ENCODE results near the gene LLGL1.

- TF ChIP-seq, protein P1, sequence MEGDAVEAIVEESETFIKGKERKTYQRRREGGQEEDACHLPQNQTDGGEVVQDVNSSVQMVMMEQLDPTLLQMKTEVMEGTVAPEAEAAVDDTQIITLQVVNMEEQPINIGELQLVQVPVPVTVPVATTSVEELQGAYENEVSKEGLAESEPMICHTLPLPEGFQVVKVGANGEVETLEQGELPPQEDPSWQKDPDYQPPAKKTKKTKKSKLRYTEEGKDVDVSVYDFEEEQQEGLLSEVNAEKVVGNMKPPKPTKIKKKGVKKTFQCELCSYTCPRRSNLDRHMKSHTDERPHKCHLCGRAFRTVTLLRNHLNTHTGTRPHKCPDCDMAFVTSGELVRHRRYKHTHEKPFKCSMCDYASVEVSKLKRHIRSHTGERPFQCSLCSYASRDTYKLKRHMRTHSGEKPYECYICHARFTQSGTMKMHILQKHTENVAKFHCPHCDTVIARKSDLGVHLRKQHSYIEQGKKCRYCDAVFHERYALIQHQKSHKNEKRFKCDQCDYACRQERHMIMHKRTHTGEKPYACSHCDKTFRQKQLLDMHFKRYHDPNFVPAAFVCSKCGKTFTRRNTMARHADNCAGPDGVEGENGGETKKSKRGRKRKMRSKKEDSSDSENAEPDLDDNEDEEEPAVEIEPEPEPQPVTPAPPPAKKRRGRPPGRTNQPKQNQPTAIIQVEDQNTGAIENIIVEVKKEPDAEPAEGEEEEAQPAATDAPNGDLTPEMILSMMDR (conservative IDR thresholded peaks at IDR 0.05), result no peak
- TF ChIP-seq EZH2 (IDR thresholded peaks at IDR 0.05; ENCODE audit: low read depth), result no peak
Measured at GRCh38 chr17:18185391-18185790, 40.0 kb upstream of the LLGL1 start.

All from PC-9 (cell line).